GM18526 (cell line): Measurements from ENCODE around the gene CALY.

ENCODE experiments used
- POLR2A ChIP-seq: IDR thresholded peaks from 3 replicates; pipeline ENCODE4 v1.6.1; 2011; ENCODE audit not compliant: insufficient read length; ENCODE audit errors: extremely low read depth

The CALY gene

GRCh38 chr10:133347710-133348517 is 11.2 kb upstream of the CALY start:
- no peak for TF ChIP-seq POLR2A

GRCh38 chr10:133346413-133346812 is 9.7 kb upstream of the CALY start:
- TF ChIP-seq POLR2A = no peak

- no peak for TF ChIP-seq POLR2A
Measured at GRCh38 chr10:133344236-133344635, 7.5 kb upstream of the CALY start.

- TF ChIP-seq POLR2A = no peak
Measured at GRCh38 chr10:133343558-133343957, 6.9 kb upstream of the CALY start.

GRCh38 chr10:133342942-133343341 is 6.2 kb upstream of the CALY start:
- TF ChIP-seq POLR2A = no peak

GRCh38 chr10:133341983-133342382 is 5.3 kb upstream of the CALY start:
- no peak for TF ChIP-seq POLR2A

- TF ChIP-seq POLR2A = no peak
Measured at GRCh38 chr10:133339708-133340380, 3.1 kb upstream of the CALY start.

- no peak for TF ChIP-seq POLR2A
Measured at GRCh38 chr10:133338080-133339071, 1.7 kb upstream of the CALY start.

GRCh38 chr10:133337370-133337725 is 652 bp upstream of the CALY start:
- TF ChIP-seq POLR2A = no peak

- TF ChIP-seq POLR2A = no peak
Measured at GRCh38 chr10:133336118-133336576, 549 bp downstream of the CALY start.

GRCh38 chr10:133335246-133336117 is 1.2 kb downstream of the CALY start:
- no peak for TF ChIP-seq POLR2A

- no peak for TF ChIP-seq POLR2A
Measured at GRCh38 chr10:133334503-133335245, 2.0 kb downstream of the CALY start.

- TF ChIP-seq POLR2A = no peak
Measured at GRCh38 chr10:133332936-133333699, 3.6 kb downstream of the CALY start.
